Bronchial epithelial cell (primary cell): ENCODE data around the gene UBL5. TPM values are rescaled to one million over a fixed set of nuclear protein-coding genes. Genes with fewer than 3 reads are reported as not detected.

Experiments
- DNase-seq: peaks from one replicate; pipeline ENCODE4 v3.0.0-alpha.2; 2010; ENCODE audit warnings: low read depth
- FAIRE-seq: peaks from 2 replicates; lab custom pipeline; 2011; peaks lifted over from hg19 to GRCh38; lab: Jason Lieb, UNC
- H3K27me3 ChIP-seq: 2 replicates; pipeline ENCODE4 v1.5.1; 2011; ENCODE audit warnings: low read length; ENCODE audit not compliant: control insufficient read depth, insufficient read depth
- H3K36me3 ChIP-seq: 2 replicates; pipeline ENCODE4 v1.5.1; 2011; ENCODE audit warnings: low read length; ENCODE audit not compliant: control insufficient read depth, insufficient read depth
- H3K4me3 ChIP-seq: 2 replicates; pipeline ENCODE4 v1.5.1; 2011; ENCODE audit warnings: mild to moderate bottlenecking, low read depth, low read length, control low read depth
- CTCF ChIP-seq: IDR thresholded peaks from 2 replicates; pipeline ENCODE4 v1.5.1; 2011; ENCODE audit warnings: mild to moderate bottlenecking, moderate library complexity, low read length, control low read depth, inconsistent platforms; ENCODE audit not compliant: insufficient read depth, severe bottlenecking
- total RNA-seq: library from RNA; depleted of rRNA; stranded (reverse); fragments of >200 nt; gene quantifications from 2 replicates; pipeline ENCODE4 v1.2.1, GENCODE V29; 2014

The UBL5 gene
- total RNA-seq, 1 donor from 2014 or later = 314 TPM

GRCh38 chr19:9854282-9854846 is 26.6 kb downstream of the UBL5 start:
- DNase-seq (no peak), FAIRE-seq (no peak)
- H3K36me3 ChIP-seq = peaks cover 2% of the 10 kb centered on the region
- no peaks in the 10 kb centered on the region for H3K27me3 ChIP-seq
- TF ChIP-seq CTCF = no peak
- H3K4me3 ChIP-seq = no peak overlapping the region

GRCh38 chr19:9856609-9857008 is 28.9 kb downstream of the UBL5 start:
- FAIRE-seq (no peak), DNase-seq (no peak)
- Histone ChIP-seq H3K27me3 (no peaks in the 10 kb centered on the region), H3K36me3 (no peaks in the 10 kb centered on the region), H3K4me3 (no peak overlapping the region)
- TF ChIP-seq CTCF = no peak

- no peak for TF ChIP-seq CTCF
- peak; percentile 84 for FAIRE-seq
- DNase-seq = no peak
- H3K4me3 ChIP-seq = no peak overlapping the region
- no peaks in the 10 kb centered on the region for H3K36me3 ChIP-seq
- no peaks in the 10 kb centered on the region for H3K27me3 ChIP-seq
Measured at GRCh38 chr19:9857076-9857721, 29.5 kb downstream of the UBL5 start.

- FAIRE-seq (no peak), DNase-seq (peak; percentile 33)
- no peak for TF ChIP-seq CTCF
- Histone ChIP-seq H3K27me3 (no peaks in the 10 kb centered on the region), H3K4me3 (no peak overlapping the region), H3K36me3 (no peaks in the 10 kb centered on the region)
Measured at GRCh38 chr19:9857920-9858746, 30.4 kb downstream of the UBL5 start.

- Histone ChIP-seq H3K4me3 (no peak overlapping the region), H3K27me3 (no peaks in the 10 kb centered on the region), H3K36me3 (no peaks in the 10 kb centered on the region)
- FAIRE-seq (no peak), DNase-seq (no peak)
- no peak for TF ChIP-seq CTCF
Measured at GRCh38 chr19:9858766-9859165, 31.0 kb downstream of the UBL5 start.
